Endodermal cell (in vitro differentiated cells): ENCODE data around the gene IL6R. TPM values are rescaled to one million over a fixed set of nuclear protein-coding genes. Genes with fewer than 3 reads are reported as not detected.

Experiments used
- DNase-seq: peaks from one replicate; pipeline ENCODE4 v3.0.0-alpha.2; 2017
- H3K27ac ChIP-seq: 2 replicates; pipeline ENCODE4 v1.5.1; 2013; ENCODE audit warnings: mild to moderate bottlenecking, low read depth, low read length, moderate library complexity
- H3K27me3 ChIP-seq: 2 replicates; pipeline ENCODE4 v1.6.1; 2013; ENCODE audit warnings: mild to moderate bottlenecking, low read length, moderate library complexity; ENCODE audit not compliant: insufficient read depth, control insufficient read depth, poor library complexity, severe bottlenecking
- H3K36me3 ChIP-seq: 2 replicates; pipeline ENCODE4 v1.7.0; 2013; ENCODE audit warnings: mild to moderate bottlenecking, low read length, moderate library complexity; ENCODE audit not compliant: control insufficient read depth, insufficient read depth
- H3K4me1 ChIP-seq: one replicate; pipeline ENCODE4 v1.7.0; 2013; ENCODE audit warnings: low read length; ENCODE audit not compliant: control insufficient read depth, insufficient read depth
- H3K4me3 ChIP-seq: 2 replicates; pipeline ENCODE4 v1.5.1; 2013; ENCODE audit warnings: mild to moderate bottlenecking, low read length, moderate library complexity
- H3K9ac ChIP-seq: 2 replicates; pipeline ENCODE4 v1.6.1; 2013; ENCODE audit warnings: mild to moderate bottlenecking, low read length, moderate library complexity; ENCODE audit not compliant: poor library complexity, severe bottlenecking; ENCODE audit errors: extremely low read depth
- H3K9me3 ChIP-seq: 2 replicates; pipeline ENCODE4 v1.6.1; 2013; ENCODE audit warnings: mild to moderate bottlenecking, low read length, moderate library complexity; ENCODE audit not compliant: control insufficient read depth
- H3K27ac Mint-ChIP-seq: 2 replicates; pipeline ENCODE4 v1.8.0; 2020; ENCODE audit warnings: mixed read lengths
- H3K27me3 Mint-ChIP-seq: 2 replicates; pipeline ENCODE4 v1.8.0; 2021; ENCODE audit warnings: mild to moderate bottlenecking, mixed read lengths; ENCODE audit not compliant: insufficient read depth
- H3K36me3 Mint-ChIP-seq: 2 replicates; pipeline ENCODE4 v1.8.0; 2020; ENCODE audit warnings: low read depth, mixed read lengths
- H3K4me1 Mint-ChIP-seq: 2 replicates; pipeline ENCODE4 v1.8.0; 2020; ENCODE audit warnings: mixed read lengths
- H3K4me3 Mint-ChIP-seq: 2 replicates; pipeline ENCODE4 v1.8.0; 2020; ENCODE audit warnings: mild to moderate bottlenecking, moderate library complexity, mixed read lengths
- H3K9me3 Mint-ChIP-seq: 2 replicates; pipeline ENCODE4 v1.8.0; 2020; ENCODE audit warnings: mild to moderate bottlenecking, mixed read lengths
- CTCF ChIP-seq: fragments of 200-600 bp; sonication (generic); conservative IDR thresholded peaks from 2 replicates; pipeline ENCODE4 v1.5.0; 2021; ENCODE audit warnings: antibody characterized with exemption, mild to moderate bottlenecking
- WGBS, 2 experiments: methylation state at CpG; one replicate each; pipeline versions ENCODE4 v1.1.5 to v1.1.7; 2013; ENCODE audit warnings: missing lambda C conversion rate in 2 of 2, mixed read lengths in 1 of 2; ENCODE audit not compliant: insufficient coverage in 1 of 2, insufficient read length in 1 of 2; 5-methylcytosine and 5-hydroxymethylcytosine counted together
- total RNA-seq, 2 donors: library from RNA; stranded (reverse); fragmentation: NEBNext Ultra II Directional in 1 of 2; extraction: Animal tissue kit (Norgen Biotek cat#: 25700) in 1 of 2; gene quantifications; 2 replicates in 1 of 2; 3 replicates in 1 of 2; pipeline ENCODE4 v1.2.1, GENCODE V29; 2021

The IL6R gene
- total RNA-seq, 2 donors from 2014 or later, result 0.77 to 1.0 TPM

- 92 to 96% methylated on average over 7 to 9 of the region's 9 CpGs for WGBS, 2 experiments
These were observed 31.3 kb downstream of the IL6R start for GRCh38 chr1:154436433-154436832.

DNA sequence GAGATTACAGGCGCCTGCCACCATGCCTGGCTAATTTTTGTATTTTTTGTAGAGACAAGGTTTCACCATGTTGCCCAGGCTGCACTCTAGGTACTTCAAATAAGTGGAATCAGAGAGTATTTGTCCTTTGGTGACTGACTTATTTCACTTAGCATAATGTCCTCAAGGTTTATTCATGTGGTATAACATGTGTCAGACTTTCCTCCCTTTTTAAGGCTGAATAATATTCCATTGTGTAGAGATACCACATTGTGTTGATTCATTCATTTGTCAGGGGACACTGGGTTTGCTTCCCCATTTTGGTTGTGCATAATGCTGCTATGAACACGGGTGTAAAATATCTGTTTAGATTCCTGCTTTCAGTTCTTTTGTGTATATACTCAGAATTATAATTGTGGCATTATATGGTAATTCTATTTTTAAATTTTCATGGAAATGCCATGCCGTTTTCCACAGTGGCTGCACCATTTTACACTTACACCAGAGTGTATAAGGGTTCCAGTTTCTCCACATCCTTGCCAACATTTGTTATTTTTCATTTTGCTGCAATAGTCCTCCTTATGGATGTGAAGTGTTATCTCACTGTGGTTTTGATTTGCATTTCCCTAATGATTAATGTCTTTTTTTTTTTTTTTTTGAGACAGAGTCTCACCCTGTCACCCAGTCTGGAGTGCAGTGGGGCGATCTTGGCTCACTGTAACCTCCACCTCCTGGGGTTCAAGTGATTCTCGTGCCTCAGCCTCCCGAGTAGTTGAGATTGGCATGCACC, 35.1 kb downstream of the IL6R start:
- no peak for TF ChIP-seq CTCF
- 85 to 88% methylated on average over 4 to 6 of the region's 6 CpGs for WGBS, 2 experiments
- Histone ChIP-seq H3K4me1 (no peaks in the 10 kb centered on the region), H3K9ac (no peak overlapping the region), H3K9me3 (no peaks in the 10 kb centered on the region), H3K27me3 (peaks cover 42% of the 10 kb centered on the region), H3K36me3 (no peaks in the 10 kb centered on the region), H3K27ac (no peak overlapping the region), H3K4me3 (no peak overlapping the region)
- DNase-seq, result no peak
- Mint-ChIP-seq H3K27ac (no peak overlapping the region), H3K4me1 (peaks cover 5% of the 10 kb centered on the region), H3K27me3 (peaks cover 56% of the 10 kb centered on the region), H3K9me3 (no peaks in the 10 kb centered on the region), H3K36me3 (no peaks in the 10 kb centered on the region), H3K4me3 (no peak overlapping the region)

More at GRCh38 chr1:154436433-154436832, 31.3 kb downstream of the IL6R start:
- no peak overlapping the region for H3K27ac ChIP-seq
- H3K4me1 ChIP-seq, result no peaks in the 10 kb centered on the region
- H3K9ac ChIP-seq, result no peak overlapping the region
- no peak overlapping the region for H3K4me3 ChIP-seq
- Mint-ChIP-seq H3K9me3 (no peaks in the 10 kb centered on the region), H3K36me3 (no peaks in the 10 kb centered on the region), H3K27me3 (peaks cover 27% of the 10 kb centered on the region), H3K27ac (no peak overlapping the region), H3K4me1 (no peaks in the 10 kb centered on the region), H3K4me3 (no peak overlapping the region)
- no peaks in the 10 kb centered on the region for H3K36me3 ChIP-seq
- H3K9me3 ChIP-seq, result no peaks in the 10 kb centered on the region
- no peak for TF ChIP-seq CTCF
- H3K27me3 ChIP-seq, result peaks cover 9% of the 10 kb centered on the region
- DNase-seq, result peak; percentile 48

DNA sequence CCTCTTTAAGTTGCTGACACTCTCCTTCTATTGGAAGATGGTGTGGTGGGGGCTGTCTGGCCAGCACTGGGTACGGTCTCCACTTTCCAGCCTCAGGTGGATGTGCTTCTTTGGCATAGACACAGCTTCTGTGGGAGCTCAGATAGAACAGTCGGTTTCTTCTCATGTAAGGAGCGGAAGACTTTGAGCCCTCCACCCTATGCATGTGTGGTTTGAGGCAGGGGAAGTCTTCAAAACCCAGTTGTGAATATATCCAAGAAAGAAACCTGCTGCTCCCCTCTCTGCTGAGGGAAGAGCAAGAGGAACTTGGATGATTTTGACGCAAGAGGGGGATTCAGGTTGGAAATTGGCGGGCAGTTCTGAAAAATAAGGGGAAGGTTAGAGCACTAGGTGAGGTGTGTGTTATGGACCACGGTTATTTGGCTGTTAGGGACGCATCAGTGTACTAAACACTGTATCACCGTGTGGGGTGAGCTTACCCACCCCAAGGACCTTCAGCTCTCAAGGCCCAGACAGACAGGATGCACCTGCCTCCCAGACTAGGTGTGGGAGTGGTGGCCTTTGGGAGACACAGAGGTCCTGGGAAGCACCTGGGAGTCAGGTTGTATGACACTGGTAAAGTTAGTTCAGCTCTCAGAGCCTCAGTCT, 36.2 kb downstream of the IL6R start:
- Histone ChIP-seq H3K9ac (no peak overlapping the region), H3K9me3 (no peaks in the 10 kb centered on the region), H3K36me3 (no peaks in the 10 kb centered on the region), H3K27me3 (peaks cover 53% of the 10 kb centered on the region), H3K27ac (no peak overlapping the region), H3K4me3 (no peak overlapping the region), H3K4me1 (no peaks in the 10 kb centered on the region)
- no peak overlapping the region for H3K27ac Mint-ChIP-seq
- peaks cover 5% of the 10 kb centered on the region for H3K4me1 Mint-ChIP-seq
- H3K4me3 Mint-ChIP-seq, result no peak overlapping the region
- DNase-seq, result no peak
- no peaks in the 10 kb centered on the region for H3K36me3 Mint-ChIP-seq
- no peak for TF ChIP-seq CTCF
- 90 to 95% methylated on average over 6 to 8 of the region's 8 CpGs for WGBS, 2 experiments
- no peaks in the 10 kb centered on the region for H3K9me3 Mint-ChIP-seq
- H3K27me3 Mint-ChIP-seq, result peaks cover 67% of the 10 kb centered on the region
